Measurements from ENCODE around the gene HAUS8.
"Not testable (repeated sequence)": the region's sequence is repeated elsewhere in the genome, so short reads cannot be mapped to it uniquely, and the experiment has no call there.

The HAUS8 gene

DNA sequence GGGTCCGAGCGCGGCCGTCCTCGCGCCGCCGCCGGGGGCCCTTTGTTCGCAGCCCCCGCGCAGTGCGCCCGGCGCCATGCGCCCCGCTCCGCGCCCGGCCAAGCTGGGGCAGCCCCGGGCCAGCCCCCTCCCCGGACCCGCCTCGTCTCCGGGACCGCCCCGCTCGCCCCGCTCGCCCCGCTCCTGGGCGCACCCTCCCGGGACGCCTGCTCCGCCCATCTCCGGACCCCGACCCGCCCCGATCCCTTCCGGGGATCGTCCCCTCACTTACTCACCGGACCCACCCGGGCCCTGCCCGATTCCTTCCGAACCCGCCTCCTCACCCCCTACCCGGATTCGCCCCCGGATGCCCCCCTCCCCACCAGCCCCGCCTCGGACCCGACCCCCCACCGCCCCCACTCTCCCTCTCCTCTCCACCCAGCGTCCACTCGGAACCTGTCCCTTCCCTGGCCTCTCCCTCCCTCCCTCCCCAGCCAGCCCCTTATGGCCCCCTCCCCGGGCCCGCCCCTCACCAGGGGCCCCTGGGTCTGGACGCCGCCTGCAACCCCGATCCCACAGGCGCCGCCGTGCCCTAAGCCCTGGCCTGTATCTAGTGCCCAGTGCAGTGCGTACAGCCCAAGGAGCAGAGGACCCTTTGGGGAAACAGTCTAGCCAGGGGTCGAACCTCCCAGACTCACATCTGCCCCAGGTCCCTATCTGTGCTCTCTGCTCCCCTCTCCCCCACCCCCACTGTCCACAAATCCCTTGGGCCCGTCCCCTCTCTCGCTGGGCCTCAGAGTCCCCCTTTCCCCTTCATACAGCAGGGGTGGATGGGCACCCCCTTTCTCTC lies 48.3 kb downstream of the HAUS8 start, which contains the start of gene CPAMD8:
CPAMD8 (minus strand) TSS at position 105 of the 829 bp plus-strand sequence. CDS start 168 bp downstream, outside the sequence.
- DNase-seq = peak; percentile 4

DNA sequence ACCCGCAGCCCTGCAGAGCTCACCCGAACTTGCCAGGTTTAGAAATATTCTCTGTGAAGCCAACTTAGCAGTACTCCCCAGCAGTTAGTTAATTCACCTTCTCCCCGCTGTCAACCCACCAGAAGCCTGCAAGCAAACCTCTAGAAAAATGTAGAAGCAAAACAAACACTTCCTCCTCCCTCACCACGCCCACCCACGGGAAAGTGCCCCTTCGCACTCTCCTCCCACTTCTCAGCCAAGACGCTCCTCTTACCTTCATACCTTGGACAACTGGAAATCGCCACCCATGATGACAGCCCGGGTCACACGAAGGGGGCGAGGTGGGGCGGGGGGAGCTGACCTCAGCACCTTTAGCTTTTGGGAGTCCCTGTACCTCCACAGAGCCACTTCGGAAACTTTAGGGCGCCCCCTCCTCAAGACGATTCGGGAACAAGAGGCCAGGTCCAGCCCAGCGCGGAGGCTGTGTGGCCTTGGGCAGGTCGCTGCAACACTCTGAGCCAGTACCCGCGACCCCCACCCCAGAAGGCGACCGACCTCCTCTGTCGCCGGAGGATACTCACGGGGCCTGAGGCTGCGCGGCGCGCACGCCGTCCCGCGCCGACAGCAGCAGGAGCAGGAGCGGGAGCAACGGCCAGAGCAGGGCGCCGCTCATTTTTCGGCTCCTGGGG lies 49.1 kb downstream of the HAUS8 start:
- DNase-seq = peak; percentile 20

DNA sequence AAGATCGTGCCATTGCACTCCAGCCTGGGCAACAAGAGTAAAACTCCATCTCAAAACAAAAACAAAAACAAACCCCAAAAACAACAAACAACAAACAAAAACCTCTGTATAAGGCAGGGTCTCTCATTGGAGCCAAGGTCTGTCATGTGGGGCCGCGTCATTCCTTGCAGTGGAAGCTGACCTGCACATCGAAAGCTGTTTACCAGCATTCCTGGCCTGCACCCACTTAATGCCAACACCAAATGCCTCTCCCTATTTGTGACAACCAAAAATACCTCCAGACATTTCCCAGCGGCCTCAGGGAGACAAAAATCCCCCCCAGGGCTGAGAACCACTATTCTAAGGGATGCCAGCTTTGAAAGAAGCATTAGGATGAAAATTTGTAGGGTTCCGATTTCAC lies 49.9 kb downstream of the HAUS8 start:
- DNase-seq = no peak

DNA sequence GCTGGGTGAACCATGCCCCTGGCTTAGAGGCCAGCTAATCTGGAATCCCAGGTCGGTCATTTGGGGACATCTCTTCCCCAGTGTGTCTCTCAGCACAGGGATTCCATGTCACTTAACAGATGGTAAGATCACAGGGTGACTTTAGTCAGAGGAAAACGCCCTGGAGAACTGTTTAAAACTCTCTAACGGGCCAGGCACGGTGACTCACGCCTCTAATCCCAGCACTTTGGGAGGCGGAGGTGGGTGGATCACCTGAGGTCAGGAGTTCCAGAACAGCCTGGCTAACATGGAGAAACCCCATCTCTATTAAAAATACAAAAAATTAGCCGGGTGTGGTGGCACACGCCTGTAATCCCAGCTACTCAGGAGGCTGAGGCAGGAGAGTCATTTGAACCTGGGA lies 50.3 kb downstream of the HAUS8 start:
- not testable (repeated sequence) for DNase-seq

DNA sequence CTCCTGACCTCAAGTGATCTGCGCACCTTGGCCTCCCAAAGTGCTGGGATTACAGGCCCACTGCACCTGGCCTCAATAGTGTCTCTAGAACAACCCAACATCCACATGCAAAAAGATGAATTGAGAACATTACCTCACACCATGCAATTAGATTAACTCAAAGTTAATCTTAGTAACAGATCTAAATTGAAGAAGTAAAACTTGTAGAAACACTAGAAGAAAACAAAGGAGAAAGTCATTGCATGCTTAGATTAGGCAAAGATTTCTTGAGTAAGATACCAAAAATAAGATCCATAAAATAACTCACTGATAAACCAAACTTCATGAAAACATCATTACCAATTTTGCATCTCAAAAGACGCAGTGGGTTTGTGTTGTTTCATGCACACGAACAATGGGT lies 51.4 kb downstream of the HAUS8 start:
- no peak for DNase-seq

DNA sequence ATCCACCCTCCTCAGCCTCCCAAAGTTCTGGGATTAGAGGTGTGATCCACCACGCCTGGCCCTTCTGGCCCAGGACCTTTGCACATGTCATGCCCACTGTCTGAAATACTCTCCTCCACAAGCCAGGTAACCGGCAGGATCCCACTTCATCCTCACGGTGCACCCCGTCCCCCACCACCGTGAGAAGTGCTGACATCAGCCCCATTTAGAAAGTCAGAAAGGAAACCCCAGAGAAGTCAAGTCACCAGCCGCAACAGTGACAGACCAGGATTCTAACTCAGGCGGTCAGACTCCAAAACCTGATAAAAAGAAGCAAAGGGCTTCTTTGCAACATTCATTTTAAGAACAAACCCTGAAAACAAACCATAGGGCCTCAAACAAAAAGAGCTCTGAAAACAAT lies 52.5 kb downstream of the HAUS8 start:
- DNase-seq = no peak

DNA sequence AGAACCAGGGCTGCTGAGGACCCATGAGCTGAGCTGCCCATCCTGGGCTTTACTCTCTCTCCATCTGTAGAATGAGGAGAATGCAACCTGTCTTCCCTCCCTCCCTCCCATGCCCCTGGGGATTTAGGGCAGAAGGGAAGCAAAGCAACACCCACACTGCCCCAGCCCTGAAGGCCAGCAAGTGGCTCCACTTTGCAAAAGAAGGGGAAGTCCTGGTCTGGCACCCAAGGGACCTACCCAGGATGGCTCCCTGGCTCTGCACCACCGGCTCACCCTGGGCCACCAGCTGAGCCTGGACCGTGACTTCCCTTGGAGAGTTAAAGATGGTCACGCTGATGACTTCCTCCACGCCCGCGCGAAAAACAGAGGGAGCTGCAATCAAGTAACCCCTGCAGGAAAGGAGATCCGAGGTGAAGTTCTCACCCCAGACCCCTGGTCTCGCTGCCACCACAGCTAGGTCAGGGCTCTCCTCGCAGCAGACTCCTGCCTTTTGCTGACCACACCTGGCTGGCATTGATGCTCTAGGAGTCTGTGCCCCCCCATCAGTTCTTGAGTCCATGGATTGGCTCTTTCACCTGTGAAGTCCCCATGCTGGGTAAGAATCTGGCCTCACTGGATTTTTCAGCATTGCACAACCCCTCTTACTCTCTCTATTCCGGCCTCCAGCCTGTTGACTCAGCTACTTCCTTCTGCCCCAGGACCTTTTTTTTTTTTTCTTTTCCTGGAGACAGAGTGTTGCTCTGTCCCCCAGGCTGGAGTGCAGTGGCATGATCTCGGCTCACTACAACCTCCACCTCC lies 53.3 kb downstream of the HAUS8 start:
- no peak for DNase-seq

DNA sequence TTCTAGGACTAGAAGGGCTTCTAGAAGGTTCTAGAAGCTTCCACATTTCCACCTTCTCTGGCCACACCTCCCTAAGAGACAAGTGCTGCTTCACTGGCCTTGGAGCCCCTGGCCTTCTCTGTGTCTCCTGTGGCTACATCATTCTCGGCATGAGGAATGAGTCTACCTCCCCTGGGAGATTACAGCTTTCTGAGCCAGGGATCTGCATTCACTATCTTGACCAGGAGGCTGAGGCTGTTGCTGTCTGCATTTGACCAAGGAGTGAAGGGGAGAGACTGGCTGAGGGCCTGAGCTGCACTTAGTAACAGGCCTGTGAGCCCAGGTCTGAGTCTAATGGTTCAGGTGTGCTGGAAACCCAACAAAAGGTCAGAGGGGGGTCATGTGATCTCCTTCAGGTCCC lies 53.9 kb downstream of the HAUS8 start:
- no peak for DNase-seq

DNA sequence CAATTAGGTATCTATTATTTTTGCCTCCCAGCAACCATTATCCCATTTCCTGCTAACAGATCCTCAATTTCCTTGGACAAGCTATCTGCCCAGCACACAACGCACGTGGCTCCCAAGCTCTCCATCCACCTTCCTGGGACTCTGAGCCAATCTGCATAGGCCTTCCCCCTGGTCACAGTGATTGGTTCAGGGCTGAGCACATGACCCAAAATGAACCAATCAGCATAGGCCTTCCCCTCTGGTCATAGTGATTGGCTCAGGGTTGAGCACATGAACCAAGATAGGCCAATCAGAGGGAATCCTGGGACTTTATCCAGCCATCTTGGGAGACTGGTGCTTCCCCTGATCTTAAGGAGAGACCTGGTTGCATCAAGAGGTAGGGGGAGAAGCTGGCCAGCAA lies 54.4 kb downstream of the HAUS8 start:
- DNase-seq = no peak

DNA sequence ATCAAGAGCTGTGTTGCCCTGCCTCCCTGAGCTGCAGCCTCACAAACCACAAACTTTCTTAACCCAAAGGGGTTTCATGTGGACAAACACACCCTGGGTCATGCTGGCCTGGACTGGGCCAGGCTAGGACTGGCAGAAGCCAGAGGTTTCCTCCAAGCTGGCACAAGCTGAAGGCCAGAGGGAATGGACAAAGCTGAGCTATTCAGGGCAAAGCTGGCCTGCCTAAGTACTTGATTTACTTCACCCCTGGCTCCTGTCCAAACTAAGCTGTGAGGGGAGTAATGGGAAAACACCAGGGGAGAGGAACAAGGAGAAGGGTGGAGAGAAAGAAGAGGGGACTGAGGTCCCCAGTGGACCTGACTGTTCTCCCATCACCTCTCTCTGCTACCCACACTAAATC lies 54.9 kb downstream of the HAUS8 start:
- no peak for DNase-seq

DNA sequence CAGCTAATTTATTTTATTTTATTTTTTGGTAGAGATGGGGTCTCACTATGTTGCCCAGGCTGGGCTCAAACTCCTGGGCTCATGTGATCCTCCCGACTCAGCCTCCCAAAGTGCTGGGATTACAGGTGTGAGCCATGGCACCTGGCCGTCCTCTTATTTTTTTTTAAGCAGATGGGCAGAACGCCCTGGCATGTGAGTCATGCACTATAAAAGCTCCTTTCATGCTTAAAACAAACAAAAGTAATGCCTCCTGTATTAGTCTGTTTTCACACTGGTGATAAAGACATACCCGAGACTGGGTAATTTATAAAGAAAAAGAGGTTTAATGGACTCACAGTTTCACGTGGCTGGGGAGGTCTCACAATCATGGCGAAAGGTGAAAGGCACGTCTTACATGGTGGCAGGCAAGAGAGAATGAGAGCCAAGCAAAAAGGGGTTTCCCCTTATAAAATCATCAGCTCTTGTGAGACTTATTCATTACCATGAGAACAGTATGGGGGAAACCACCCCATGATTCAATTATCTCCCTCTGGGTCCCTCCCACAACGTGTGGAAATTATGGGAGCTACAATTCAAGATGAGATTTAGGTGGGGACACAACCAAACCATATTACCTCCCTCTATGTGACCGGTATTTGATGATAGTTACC lies 60.9 kb downstream of the HAUS8 start:
- DNase-seq = not testable (repeated sequence)

DNA sequence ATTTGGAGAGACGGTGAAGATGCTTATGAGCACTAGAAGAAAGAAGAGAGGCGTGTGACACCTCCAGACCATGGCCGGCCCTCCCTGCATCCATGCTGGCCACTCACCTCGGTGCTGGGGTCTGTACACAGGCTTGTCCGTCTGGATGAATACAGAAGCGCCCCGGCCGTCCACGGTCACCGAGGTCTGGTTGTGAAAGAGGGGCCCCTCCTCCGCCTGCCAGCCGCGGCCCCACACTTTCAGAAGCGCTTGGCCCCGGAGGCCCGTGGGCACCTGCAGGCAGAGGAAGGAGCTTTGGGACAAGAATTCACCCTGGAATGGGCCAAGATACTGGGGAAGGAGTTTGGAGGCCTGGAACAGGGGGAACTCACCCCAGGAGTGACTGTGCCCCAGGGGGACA lies 63.8 kb downstream of the HAUS8 start:
- DNase-seq = no peak

DNA sequence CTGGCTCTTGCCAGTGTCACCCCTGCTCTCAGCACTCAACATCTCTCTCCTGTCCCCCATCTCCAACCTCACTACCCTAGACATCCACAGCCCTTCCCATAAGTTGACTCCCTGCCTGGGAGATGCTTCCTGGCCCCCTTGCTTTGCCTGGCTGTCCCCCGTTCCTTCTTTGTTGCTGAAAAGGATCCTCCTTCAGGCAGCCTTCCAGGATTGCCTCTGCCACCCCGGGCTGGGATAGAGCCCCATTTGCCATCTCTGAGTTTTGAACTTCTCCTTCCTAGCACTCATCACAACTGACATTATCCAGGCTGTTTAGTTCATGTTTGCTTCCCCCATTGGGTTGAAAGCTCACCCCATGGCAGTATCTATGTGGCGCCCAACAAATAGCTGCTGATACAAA lies 68.7 kb downstream of the HAUS8 start:
- DNase-seq = no peak

DNA sequence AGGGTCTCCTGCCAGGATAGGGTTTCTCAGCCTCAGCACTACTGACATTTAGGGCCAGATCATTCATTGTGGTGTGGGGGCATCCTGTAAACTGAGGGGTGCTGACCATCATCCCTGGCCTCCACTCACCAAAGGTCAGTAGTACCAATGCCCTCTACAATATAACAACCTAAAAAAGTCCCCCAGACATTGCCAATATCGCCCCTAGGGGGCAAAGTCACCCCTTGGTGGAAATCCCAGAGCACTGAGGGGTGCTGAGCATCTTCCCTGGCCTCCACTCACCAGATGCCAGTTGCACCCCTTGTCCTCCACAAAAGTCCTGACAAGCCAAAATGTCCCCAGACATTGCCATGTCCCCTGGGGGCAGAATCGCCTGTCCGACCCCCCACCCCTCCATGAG lies 70.3 kb downstream of the HAUS8 start:
- DNase-seq = no peak

DNA sequence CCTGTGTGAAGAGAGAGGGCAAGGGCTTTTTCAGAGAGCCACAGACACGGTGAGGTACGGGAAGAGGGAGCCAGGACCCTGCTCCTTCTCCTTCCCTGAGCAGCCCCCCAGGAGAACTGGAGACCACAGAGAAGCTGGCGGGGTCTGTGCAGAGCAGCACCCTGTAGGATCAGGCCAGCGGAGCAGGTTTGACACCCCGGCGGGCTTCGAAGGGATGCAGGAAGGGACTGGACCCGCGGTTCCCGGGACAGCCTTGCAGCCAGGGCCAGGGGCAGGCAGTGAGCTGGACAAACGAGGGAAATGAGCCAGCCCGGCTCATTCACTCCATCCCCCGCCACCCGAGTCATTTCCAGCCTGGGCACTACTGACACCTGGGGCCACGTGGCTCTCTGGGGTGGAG lies 70.9 kb downstream of the HAUS8 start:
- DNase-seq = no peak

DNA sequence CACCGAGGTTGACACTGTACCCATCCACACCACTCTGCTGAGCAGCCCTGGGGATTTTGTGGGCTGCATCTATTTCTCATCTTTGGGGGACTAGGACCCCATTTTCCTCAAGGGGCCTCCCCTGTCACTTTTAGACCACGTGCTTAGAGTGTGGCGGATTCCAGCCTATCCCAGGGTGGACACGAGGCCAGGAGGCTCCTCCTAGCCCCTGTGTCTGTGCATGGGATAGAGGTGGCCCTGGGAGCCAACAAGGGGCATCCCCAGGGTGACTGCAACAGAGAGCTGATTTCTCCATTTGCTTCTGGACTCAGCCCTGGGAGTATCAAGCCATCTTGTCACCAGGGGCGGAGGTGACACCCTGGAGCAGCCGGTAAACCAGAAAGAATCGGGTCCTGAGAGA lies 72.8 kb downstream of the HAUS8 start:
- DNase-seq = no peak

DNA sequence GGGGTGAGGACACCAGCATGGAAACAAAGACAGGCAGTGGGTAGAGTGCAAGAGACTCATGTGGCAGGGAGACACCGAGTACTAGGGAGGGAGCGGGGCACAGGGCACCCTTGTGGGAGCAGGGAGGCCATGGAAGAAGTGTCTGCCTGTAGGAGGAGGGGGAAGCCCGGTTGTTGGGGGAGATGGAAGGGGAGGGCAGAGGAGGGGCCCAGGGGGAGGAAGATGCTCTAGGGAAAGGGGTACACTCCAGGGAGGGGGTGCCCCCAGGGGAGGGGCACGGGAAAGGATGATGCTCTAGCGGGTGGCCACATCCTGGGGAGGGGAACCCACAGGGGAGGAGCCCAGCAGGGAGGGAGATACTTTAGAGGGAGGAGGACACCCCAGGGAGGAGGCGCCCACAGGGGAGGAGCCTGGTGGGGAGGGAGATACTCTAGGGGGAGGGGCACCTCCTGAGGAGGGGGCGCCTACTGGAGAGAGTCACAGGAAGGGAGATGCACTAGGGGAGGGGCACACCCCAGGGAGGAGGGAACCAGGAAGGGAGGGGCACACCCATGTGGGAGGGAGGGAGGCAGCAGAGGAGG lies 73.6 kb downstream of the HAUS8 start:
- peak; percentile 76 for DNase-seq

Measured in CD4-positive, alpha-beta T cell treated with Interleukin-17A for 4 hours (primary cell).